Parathyroid adenoma (tissue), 2 donors: ENCODE data around the gene ITPR1.

Experiments
- H2AFZ ChIP-seq: fragments of 300-600 bp; sonication (generic); one replicate; pipeline ENCODE4 v1.7.0; 2017; ENCODE audit warnings: antibody characterized with exemption, mild to moderate bottlenecking
- H3K27ac ChIP-seq: fragments of 300-600 bp; sonication (generic); one replicate; pipeline ENCODE4 v1.7.0; 2017
- H3K27me3 ChIP-seq: fragments of 300-600 bp; sonication (generic); one replicate; pipeline ENCODE4 v1.7.0; 2017; ENCODE audit warnings: low read length; ENCODE audit not compliant: control insufficient read depth, insufficient read depth
- H3K36me3 ChIP-seq: fragments of 300-600 bp; sonication (generic); one replicate; pipeline ENCODE4 v1.7.0; 2017; ENCODE audit warnings: low read length; ENCODE audit not compliant: control insufficient read depth, insufficient read depth
- H3K4me1 ChIP-seq: fragments of 300-600 bp; sonication (generic); one replicate; pipeline ENCODE4 v1.7.0; 2017; ENCODE audit warnings: control low read depth
- H3K4me2 ChIP-seq: fragments of 300-600 bp; sonication (generic); one replicate; pipeline ENCODE4 v1.7.0; 2017; ENCODE audit warnings: low read length
- H3K4me3 ChIP-seq: fragments of 300-600 bp; sonication (generic); one replicate; pipeline ENCODE4 v1.7.0; 2017; ENCODE audit warnings: low read depth, low read length
- H3K79me2 ChIP-seq: fragments of 300-600 bp; sonication (generic); one replicate; pipeline ENCODE4 v1.7.0; 2017; ENCODE audit warnings: control low read depth
- H3K9ac ChIP-seq: fragments of 300-600 bp; sonication (generic); one replicate; pipeline ENCODE4 v1.7.0; 2017; ENCODE audit warnings: mild to moderate bottlenecking
- H3K9me3 ChIP-seq: fragments of 300-600 bp; sonication (generic); one replicate; pipeline ENCODE4 v1.7.0; 2017; ENCODE audit warnings: low read length; ENCODE audit not compliant: control insufficient read depth
- TF ChIP-seq, protein P1 (sequence below): fragments of 300-600 bp; sonication (generic); IDR thresholded peaks from one replicate; pipeline ENCODE4 v1.7.0; 2017; ENCODE audit warnings: antibody characterized with exemption, mild to moderate bottlenecking
- donor health status: primary hyperparathyroidism.

Gene ITPR1

GRCh38 chr3:4552811-4553210 is 59.7 kb downstream of the ITPR1 start:
- Histone ChIP-seq H3K4me2 (no peak overlapping the region), H3K27ac (no peak overlapping the region), H3K9me3 (no peaks in the 10 kb centered on the region), H3K36me3 (no peaks in the 10 kb centered on the region), H3K27me3 (no peaks in the 10 kb centered on the region), H3K79me2 (peaks cover 11% of the 10 kb centered on the region), H3K9ac (no peak overlapping the region), H3K4me1 (peaks cover 29% of the 10 kb centered on the region), H3K4me3 (no peak overlapping the region), H2AFZ (no peak overlapping the region)
- TF ChIP-seq, protein P1, sequence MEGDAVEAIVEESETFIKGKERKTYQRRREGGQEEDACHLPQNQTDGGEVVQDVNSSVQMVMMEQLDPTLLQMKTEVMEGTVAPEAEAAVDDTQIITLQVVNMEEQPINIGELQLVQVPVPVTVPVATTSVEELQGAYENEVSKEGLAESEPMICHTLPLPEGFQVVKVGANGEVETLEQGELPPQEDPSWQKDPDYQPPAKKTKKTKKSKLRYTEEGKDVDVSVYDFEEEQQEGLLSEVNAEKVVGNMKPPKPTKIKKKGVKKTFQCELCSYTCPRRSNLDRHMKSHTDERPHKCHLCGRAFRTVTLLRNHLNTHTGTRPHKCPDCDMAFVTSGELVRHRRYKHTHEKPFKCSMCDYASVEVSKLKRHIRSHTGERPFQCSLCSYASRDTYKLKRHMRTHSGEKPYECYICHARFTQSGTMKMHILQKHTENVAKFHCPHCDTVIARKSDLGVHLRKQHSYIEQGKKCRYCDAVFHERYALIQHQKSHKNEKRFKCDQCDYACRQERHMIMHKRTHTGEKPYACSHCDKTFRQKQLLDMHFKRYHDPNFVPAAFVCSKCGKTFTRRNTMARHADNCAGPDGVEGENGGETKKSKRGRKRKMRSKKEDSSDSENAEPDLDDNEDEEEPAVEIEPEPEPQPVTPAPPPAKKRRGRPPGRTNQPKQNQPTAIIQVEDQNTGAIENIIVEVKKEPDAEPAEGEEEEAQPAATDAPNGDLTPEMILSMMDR: no peak

- Histone ChIP-seq H3K9me3 (no peaks in the 10 kb centered on the region), H3K27ac (no peak overlapping the region), H2AFZ (no peak overlapping the region), H3K4me3 (no peak overlapping the region), H3K36me3 (no peaks in the 10 kb centered on the region), H3K4me1 (peaks cover 11% of the 10 kb centered on the region), H3K9ac (no peak overlapping the region), H3K79me2 (peaks cover 17% of the 10 kb centered on the region), H3K27me3 (no peaks in the 10 kb centered on the region), H3K4me2 (no peak overlapping the region)
- TF ChIP-seq, protein P1: no peak
These were observed 68.5 kb downstream of the ITPR1 start for GRCh38 chr3:4561661-4562060.

- no peaks in the 10 kb centered on the region for H3K27me3 ChIP-seq
- H2AFZ ChIP-seq: no peak overlapping the region
These were observed 69.4 kb downstream of the ITPR1 start for GRCh38 chr3:4562595-4562994.

GRCh38 chr3:4564270-4564669 is 71.1 kb downstream of the ITPR1 start:
- Histone ChIP-seq H3K9me3 (no peaks in the 10 kb centered on the region), H3K9ac (no peak overlapping the region), H3K79me2 (peaks cover 26% of the 10 kb centered on the region), H3K27ac (no peak overlapping the region), H2AFZ (no peak overlapping the region), H3K27me3 (no peaks in the 10 kb centered on the region), H3K4me1 (peaks cover 17% of the 10 kb centered on the region), H3K36me3 (no peaks in the 10 kb centered on the region), H3K4me2 (no peak overlapping the region), H3K4me3 (no peak overlapping the region)
- TF ChIP-seq, protein P1: no peak

More at GRCh38 chr3:4562595-4562994, 69.4 kb downstream of the ITPR1 start:
- no peaks in the 10 kb centered on the region for H3K9me3 ChIP-seq
- no peak overlapping the region for H3K4me3 ChIP-seq
- H3K36me3 ChIP-seq: no peaks in the 10 kb centered on the region
- H3K79me2 ChIP-seq: peaks cover 21% of the 10 kb centered on the region
- no peak overlapping the region for H3K9ac ChIP-seq
- H3K4me2 ChIP-seq: no peak overlapping the region
- H3K4me1 ChIP-seq: peaks cover 13% of the 10 kb centered on the region
- H3K27ac ChIP-seq: no peak overlapping the region
- TF ChIP-seq, protein P1: no peak

- H2AFZ ChIP-seq: no peak overlapping the region
- no peak overlapping the region for H3K27ac ChIP-seq
- no peak overlapping the region for H3K4me2 ChIP-seq
- TF ChIP-seq, protein P1: no peak
- peaks cover 26% of the 10 kb centered on the region for H3K79me2 ChIP-seq
- H3K36me3 ChIP-seq: no peaks in the 10 kb centered on the region
- H3K27me3 ChIP-seq: no peaks in the 10 kb centered on the region
- H3K4me1 ChIP-seq: peaks cover 25% of the 10 kb centered on the region
- H3K9ac ChIP-seq: no peak overlapping the region
- no peak overlapping the region for H3K4me3 ChIP-seq
- H3K9me3 ChIP-seq: no peaks in the 10 kb centered on the region
These were observed 71.9 kb downstream of the ITPR1 start for GRCh38 chr3:4564928-4565586.
